ENCODE results near the gene SLC24A3.

DNA sequence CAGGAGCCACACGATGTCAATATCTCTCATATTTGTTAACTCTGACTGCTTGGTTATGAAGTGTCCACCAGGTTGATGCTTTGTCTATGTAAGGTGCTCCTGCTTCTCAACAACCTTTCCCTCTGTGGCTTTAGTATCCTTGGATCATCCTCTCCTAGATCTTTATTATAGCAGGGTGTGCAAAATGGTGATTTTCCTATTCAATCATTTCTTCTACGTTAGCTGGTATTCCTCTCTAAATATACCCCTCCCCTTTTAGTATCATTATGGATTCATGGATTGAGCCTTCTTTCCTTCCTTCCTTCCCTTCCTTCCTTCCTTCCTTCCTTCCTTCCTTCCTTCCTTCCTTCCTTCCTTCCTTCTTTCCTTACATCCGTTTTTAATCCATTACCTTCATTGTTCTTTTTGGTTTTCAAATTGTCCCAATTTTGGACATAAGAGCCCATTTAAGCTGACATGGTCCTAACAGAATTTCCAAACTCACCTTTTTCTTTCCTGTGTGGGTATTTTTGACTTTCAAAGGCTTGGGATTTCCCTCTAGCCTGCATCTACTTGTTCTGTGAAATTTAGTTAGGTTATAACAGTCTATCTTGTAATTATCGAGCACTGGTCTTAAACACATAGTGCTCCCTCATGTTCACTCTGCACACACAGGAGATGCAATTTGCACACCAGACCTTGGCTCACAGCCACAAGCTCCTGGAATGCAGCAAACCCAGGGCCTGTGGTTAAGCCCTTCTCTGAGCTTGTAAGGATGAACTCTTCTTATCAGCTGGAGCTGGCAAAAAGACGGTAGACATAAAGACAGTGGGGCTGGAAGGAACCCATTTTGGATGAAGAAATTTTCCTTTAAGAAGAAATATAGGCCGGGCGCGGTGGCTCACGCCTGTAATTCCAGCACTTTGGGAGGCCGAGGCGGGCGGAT, 109.9 kb downstream of the SLC24A3 start:
- no peak for TF ChIP-seq EP300 (IDR thresholded peaks at IDR 0.05)
- TF ChIP-seq POLR2A (IDR thresholded peaks at IDR 0.05) = no peak
- TF ChIP-seq, protein P1, sequence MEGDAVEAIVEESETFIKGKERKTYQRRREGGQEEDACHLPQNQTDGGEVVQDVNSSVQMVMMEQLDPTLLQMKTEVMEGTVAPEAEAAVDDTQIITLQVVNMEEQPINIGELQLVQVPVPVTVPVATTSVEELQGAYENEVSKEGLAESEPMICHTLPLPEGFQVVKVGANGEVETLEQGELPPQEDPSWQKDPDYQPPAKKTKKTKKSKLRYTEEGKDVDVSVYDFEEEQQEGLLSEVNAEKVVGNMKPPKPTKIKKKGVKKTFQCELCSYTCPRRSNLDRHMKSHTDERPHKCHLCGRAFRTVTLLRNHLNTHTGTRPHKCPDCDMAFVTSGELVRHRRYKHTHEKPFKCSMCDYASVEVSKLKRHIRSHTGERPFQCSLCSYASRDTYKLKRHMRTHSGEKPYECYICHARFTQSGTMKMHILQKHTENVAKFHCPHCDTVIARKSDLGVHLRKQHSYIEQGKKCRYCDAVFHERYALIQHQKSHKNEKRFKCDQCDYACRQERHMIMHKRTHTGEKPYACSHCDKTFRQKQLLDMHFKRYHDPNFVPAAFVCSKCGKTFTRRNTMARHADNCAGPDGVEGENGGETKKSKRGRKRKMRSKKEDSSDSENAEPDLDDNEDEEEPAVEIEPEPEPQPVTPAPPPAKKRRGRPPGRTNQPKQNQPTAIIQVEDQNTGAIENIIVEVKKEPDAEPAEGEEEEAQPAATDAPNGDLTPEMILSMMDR (IDR thresholded peaks at IDR 0.05) = no peak

Measured in sigmoid colon (tissue), 4 donors.